ENCODE measurements around the gene KRT24.

DNA sequence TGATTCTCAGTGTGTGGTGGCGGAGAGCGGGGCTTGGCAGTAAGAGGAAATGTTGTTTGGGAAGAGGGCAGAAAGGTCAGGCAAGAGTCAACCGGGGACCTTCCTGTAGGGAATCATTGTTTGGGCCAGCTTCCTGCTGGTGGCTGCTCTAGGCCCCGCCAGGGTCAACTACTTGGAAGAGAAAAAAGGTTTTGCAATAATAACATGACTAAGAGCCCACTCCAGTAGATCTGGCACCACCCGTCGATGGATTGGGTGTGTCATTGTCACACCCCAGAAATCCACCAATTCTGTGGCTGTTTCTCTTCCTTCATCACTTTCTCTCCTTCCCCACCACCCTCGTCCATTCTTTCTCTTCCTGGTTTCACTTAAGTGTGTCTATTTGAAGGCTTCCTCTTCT lies 4.2 kb upstream of the KRT24 start:
- TF ChIP-seq CTCF (IDR thresholded peaks at IDR 0.05; ENCODE audit: low read length) (no peak), EZH2 (optimal IDR thresholded peaks at IDR 0.05; ENCODE audit: low read depth, low read length) (no peak)
